Epithelial cell of esophagus (primary cell): ENCODE measurements around the gene SMTN.
"Not testable (repeated sequence)": the region's sequence is repeated elsewhere in the genome, so short reads cannot be mapped to it uniquely, and the experiment has no call there.

Experiments
- DNase-seq: peaks from one replicate; pipeline ENCODE4 v3.0.0; 2010; ENCODE audit warnings: low read depth
- H3K4me3 ChIP-seq: 2 replicates; pipeline ENCODE4 v1.5.1; 2011; ENCODE audit warnings: mild to moderate bottlenecking, low read length, control low read depth
- TF ChIP-seq, protein P1 (sequence below): IDR thresholded peaks from 2 replicates; pipeline ENCODE4 v1.5.1; 2011; ENCODE audit warnings: low read depth, mild to moderate bottlenecking, low read length, control low read depth, inconsistent platforms; ENCODE audit not compliant: insufficient read depth; ENCODE audit errors: missing control alignments

The SMTN gene

GRCh38 chr22:31093086-31093850 lies 12.2 kb downstream of the SMTN start:
- no peak overlapping the region for H3K4me3 ChIP-seq
- no peak for DNase-seq
- TF ChIP-seq, protein P1, sequence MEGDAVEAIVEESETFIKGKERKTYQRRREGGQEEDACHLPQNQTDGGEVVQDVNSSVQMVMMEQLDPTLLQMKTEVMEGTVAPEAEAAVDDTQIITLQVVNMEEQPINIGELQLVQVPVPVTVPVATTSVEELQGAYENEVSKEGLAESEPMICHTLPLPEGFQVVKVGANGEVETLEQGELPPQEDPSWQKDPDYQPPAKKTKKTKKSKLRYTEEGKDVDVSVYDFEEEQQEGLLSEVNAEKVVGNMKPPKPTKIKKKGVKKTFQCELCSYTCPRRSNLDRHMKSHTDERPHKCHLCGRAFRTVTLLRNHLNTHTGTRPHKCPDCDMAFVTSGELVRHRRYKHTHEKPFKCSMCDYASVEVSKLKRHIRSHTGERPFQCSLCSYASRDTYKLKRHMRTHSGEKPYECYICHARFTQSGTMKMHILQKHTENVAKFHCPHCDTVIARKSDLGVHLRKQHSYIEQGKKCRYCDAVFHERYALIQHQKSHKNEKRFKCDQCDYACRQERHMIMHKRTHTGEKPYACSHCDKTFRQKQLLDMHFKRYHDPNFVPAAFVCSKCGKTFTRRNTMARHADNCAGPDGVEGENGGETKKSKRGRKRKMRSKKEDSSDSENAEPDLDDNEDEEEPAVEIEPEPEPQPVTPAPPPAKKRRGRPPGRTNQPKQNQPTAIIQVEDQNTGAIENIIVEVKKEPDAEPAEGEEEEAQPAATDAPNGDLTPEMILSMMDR, result no peak

DNA sequence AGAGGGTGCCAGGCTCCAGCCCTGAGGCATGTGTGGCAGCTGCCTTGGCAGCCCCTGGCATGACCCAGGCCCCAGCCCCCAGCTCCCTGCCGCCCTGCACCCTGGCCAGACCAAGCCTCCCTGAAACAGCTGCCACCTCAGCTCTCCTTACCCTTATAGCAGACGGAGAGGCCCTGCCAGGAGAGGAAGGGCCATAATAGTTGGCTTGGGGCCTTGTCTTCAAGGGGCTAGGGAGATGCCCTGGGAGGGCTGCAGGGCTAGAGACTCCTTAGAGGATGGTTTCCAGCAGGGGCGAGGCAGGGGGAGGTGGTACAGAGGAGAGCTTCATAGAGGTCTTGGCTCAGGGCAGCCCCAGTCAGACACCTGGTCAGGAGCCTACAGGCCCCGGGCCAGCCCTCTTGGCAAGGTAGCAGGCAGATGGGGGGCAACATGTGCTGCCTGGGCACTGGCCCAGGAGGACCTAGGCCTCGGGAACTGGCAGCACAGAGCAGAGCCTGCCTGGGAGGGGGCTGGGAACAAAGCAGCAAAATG lies 13.0 kb downstream of the SMTN start:
- no peak overlapping the region for H3K4me3 ChIP-seq
- DNase-seq, result no peak
- TF ChIP-seq, protein P1, result no peak

DNA sequence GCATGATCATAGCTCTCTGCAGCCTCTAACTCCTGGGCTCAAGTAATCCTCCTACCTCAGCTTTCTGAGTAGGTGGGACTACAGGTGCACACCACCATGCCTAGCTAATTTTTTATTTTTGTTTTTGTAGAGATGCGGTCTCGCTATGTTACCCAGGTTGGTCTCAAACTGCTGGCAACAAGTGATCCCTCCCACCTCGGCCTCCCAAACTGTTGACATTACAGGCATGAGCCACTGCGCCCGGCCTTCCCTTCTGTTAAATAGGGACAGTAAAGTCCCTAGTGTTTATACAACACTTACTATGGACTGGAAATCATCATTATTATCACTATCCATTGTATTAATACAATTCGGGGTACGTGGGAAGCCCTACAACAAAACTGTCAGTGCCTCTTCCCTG lies 13.6 kb downstream of the SMTN start:
- H3K4me3 ChIP-seq, result no peak overlapping the region
- TF ChIP-seq, protein P1, result no peak
- no peak for DNase-seq

DNA sequence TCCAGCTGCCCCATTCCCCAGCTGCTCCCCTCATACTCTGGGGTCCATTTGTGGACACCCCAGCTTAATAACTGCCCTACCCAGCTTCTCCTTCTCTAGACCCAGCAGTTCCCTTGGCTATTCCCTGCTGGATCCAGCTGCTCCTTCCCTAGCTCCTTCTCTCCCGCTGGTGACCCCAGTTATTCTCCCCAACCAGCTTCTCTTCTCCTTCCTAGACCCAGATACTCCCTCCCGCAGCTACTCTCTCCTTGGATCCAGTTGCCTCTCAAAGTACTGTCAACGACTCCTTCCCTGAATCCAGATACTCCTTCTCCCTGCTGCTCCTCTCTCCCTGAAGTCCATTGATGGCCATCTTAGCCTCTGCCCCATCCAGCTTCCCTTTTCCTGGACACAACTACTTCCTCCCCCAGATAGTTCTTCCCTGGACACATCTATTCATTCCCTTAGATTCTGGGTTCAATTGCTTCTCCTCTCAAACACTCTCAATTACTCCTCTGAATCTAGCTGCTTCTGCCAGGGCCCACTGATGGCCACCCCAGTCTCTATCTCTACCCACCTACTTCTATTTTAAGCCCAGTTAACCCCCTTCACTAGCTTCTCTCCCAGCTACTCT lies 14.6 kb downstream of the SMTN start:
- TF ChIP-seq, protein P1, result no peak
- no peak overlapping the region for H3K4me3 ChIP-seq

GRCh38 chr22:31096657-31097279 lies 15.7 kb downstream of the SMTN start:
- no peak for DNase-seq
- TF ChIP-seq, protein P1, result no peak
- H3K4me3 ChIP-seq, result no peak overlapping the region

More for the DNA sequence above, 14.6 kb downstream of the SMTN start:
- no peak for DNase-seq

DNA sequence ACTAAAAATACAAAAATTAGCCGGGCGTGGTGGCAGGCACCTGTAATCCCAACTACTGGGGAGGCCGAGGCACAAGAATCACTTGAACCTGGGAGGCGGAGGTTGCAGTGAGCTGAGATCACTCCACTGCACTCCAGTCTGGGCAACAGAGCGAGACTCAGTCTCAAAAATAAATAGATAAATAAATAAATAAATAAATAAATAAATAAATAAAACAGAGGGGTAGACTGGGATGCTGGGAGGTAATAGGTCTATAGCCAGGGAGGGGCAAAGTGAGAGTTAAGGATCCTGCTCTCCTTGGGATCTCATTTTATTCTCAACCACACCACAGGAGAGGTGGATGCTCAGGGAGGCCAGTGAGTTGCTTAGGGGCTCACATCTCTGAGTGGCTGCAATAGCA lies 16.4 kb downstream of the SMTN start:
- H3K4me3 ChIP-seq, DNase-seq: not testable (repeated sequence)

- no peak overlapping the region for H3K4me3 ChIP-seq
- DNase-seq, result no peak
- TF ChIP-seq, protein P1, result no peak
Observed at GRCh38 chr22:31097941-31098631, 17.0 kb downstream of the SMTN start.
